K562 (cell line): Measurements from ENCODE around the gene ZC3H12A.

Experiments
- CTCF ChIP-seq, 3 experiments: IDR thresholded peaks in 2 of 3; conservative IDR thresholded peaks in 1 of 3; 2 replicates each; pipeline ENCODE4 v1.5.1; 2011 to 2012; ENCODE audit warnings: low read length in 3 of 3, mild to moderate bottlenecking in 3 of 3, control low read depth in 2 of 3, improper control_type of control experiment in 1 of 3, inconsistent platforms in 1 of 3, low read depth in 1 of 3, mixed read lengths in 1 of 3, moderate library complexity in 1 of 3; ENCODE audit not compliant: insufficient read depth in 2 of 3
- ETS1 ChIP-seq: conservative IDR thresholded peaks from 2 replicates; pipeline ENCODE4 v1.6.1; 2011; ENCODE audit warnings: low read depth, mild to moderate bottlenecking, low read length; ENCODE audit not compliant: control insufficient read depth
- HDAC3 ChIP-seq: fragments of 450-650 bp; IDR thresholded peaks from 2 replicates; pipeline ENCODE4 v1.6.1; 2018; ENCODE audit warnings: borderline replicate concordance, mild to moderate bottlenecking, moderate library complexity; ENCODE audit not compliant: partially characterized antibody
- HOMEZ ChIP-seq: fragments of 250-450 bp; sonication (Bioruptor Pico); IDR thresholded peaks from 2 replicates; pipeline ENCODE4 v1.4.0; 2020; ENCODE audit warnings: mild to moderate bottlenecking, moderate library complexity
- MAFK ChIP-seq: IDR thresholded peaks from 2 replicates; pipeline ENCODE4 v1.6.1; 2011; ENCODE audit warnings: low read length, improper control_type of control experiment
- MEF2D ChIP-seq: conservative IDR thresholded peaks from 2 replicates; pipeline ENCODE4 v1.6.1; 2016; ENCODE audit warnings: low read depth, missing genetic modification characterization, missing compliant biosample characterization
- NBN ChIP-seq: fragments of 450-650 bp; IDR thresholded peaks from 2 replicates; pipeline ENCODE4 v1.6.1; 2016; ENCODE audit warnings: low read depth, mild to moderate bottlenecking
- NFYB ChIP-seq: IDR thresholded peaks from 2 replicates; pipeline ENCODE4 v1.6.1; 2011; ENCODE audit warnings: mild to moderate bottlenecking, moderate library complexity; ENCODE audit not compliant: insufficient read length; ENCODE audit errors: extremely low read depth
- POLR2A ChIP-seq: fragments of 450-650 bp; conservative IDR thresholded peaks from 2 replicates; pipeline ENCODE4 v1.6.1; 2016
- STAT6 ChIP-seq: sonication (generic); formaldehyde crosslinking; IDR thresholded peaks from 2 replicates; pipeline ENCODE4 v1.8.1; 2023; ENCODE audit warnings: mild to moderate bottlenecking, missing genetic modification reagents
- ZFX ChIP-seq: sonication (generic); formaldehyde crosslinking; IDR thresholded peaks from 2 replicates; pipeline ENCODE4 v1.8.0; 2022; ENCODE audit warnings: mild to moderate bottlenecking, missing genetic modification reagents, moderate library complexity
- ZKSCAN1 ChIP-seq: fragments of 150-350 bp; IDR thresholded peaks from 2 replicates; pipeline ENCODE4 v1.6.1; 2016; ENCODE audit warnings: low read depth, low read length
- ZMIZ1 ChIP-seq, 2 experiments: fragments of 150-350 bp in 1 of 2; IDR thresholded peaks; 2 replicates each; pipeline ENCODE4 v1.6.1; 2012 to 2016; ENCODE audit warnings: low read depth in 2 of 2, low read length in 2 of 2, mild to moderate bottlenecking in 1 of 2, moderate library complexity in 1 of 2

- TF ChIP-seq MAFK (no peak), POLR2A (no peak), HOMEZ (CRISPR knock-in tag) (no peak), CTCF (IDR thresholded peaks at IDR 0.05 in 2 of 3, conservative IDR thresholded peaks at IDR 0.05 in 1 of 3; ENCODE audit: insufficient read depth in 2 of 3, low read depth in 1 of 3, low read length in 3 of 3) (no peak), MEF2D (tag) (no peak), ZKSCAN1 (no peak), ZFX (no peak), NBN (no peak), STAT6 (CRISPR knock-in tag) (no peak), HDAC3 (no peak), ETS1 (no peak), ZMIZ1 (IDR thresholded peaks at IDR 0.05; ENCODE audit: low read depth in 2 of 2, low read length in 2 of 2) (no peak), NFYB (no peak)
Observed at GRCh38 chr1:37461698-37462436, 12.5 kb upstream of the ZC3H12A start.
